AG09309 (cell line): ENCODE measurements around the gene SYT5.

Source experiments
- DNase-seq: peaks from one replicate; pipeline ENCODE4 v3.0.0-alpha.2; 2010; ENCODE audit warnings: low read depth
- H3K4me3 ChIP-seq: 2 replicates; pipeline ENCODE4 v1.5.1; 2011; ENCODE audit warnings: mild to moderate bottlenecking, low read depth, low read length, moderate library complexity; ENCODE audit not compliant: control insufficient read depth
- TF ChIP-seq, protein P1 (sequence below): IDR thresholded peaks from 2 replicates; pipeline ENCODE4 v1.5.1; 2011; ENCODE audit warnings: mild to moderate bottlenecking, low read depth, low read length, inconsistent platforms; ENCODE audit not compliant: insufficient read depth, control insufficient read depth; ENCODE audit errors: missing control alignments

Gene SYT5

DNA sequence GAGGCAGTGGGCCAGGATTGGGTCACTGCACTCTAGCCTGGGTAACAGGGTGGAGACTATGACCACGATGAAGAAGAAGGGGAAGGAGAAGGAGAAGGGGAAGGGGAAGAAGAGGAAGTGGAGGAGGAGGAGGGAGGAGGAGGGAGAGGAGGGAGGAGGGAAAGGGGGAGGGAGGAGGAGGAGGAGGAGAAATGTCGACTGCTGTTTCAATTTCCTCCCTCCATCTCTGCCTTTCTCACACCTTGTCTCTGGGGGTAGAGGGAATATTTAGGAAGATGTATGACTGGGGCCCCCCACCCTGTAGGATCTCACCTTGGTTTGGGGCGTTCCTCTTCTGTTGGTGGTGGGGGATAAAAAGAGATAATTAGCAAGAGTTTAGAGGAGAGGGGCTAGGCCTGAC, 34.9 kb downstream of the SYT5 start:
- no peak for DNase-seq
- H3K4me3 ChIP-seq: no peak overlapping the region
- TF ChIP-seq, protein P1, sequence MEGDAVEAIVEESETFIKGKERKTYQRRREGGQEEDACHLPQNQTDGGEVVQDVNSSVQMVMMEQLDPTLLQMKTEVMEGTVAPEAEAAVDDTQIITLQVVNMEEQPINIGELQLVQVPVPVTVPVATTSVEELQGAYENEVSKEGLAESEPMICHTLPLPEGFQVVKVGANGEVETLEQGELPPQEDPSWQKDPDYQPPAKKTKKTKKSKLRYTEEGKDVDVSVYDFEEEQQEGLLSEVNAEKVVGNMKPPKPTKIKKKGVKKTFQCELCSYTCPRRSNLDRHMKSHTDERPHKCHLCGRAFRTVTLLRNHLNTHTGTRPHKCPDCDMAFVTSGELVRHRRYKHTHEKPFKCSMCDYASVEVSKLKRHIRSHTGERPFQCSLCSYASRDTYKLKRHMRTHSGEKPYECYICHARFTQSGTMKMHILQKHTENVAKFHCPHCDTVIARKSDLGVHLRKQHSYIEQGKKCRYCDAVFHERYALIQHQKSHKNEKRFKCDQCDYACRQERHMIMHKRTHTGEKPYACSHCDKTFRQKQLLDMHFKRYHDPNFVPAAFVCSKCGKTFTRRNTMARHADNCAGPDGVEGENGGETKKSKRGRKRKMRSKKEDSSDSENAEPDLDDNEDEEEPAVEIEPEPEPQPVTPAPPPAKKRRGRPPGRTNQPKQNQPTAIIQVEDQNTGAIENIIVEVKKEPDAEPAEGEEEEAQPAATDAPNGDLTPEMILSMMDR: no peak

DNA sequence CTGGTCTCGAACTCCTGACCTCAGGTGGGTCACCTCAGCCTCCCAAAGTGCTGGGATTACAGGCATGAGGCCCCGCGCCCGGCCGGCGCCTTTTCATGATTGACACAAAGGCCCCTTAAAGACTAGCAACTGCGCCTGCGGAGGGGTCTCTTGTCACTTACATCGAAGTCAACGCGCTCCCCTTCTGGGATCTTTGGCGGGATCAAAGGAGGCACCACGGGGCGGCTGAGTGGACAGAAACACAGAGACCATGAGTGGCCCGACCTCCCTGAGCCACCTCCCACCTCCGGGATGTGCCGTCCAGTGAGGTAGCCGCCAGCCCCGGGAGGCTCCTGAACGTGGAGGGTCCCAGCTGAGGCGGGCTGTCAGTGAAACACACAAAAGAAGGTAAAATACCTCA, 38.4 kb downstream of the SYT5 start:
- TF ChIP-seq, protein P1: no peak
- no peak for DNase-seq
- H3K4me3 ChIP-seq: no peak overlapping the region

DNA sequence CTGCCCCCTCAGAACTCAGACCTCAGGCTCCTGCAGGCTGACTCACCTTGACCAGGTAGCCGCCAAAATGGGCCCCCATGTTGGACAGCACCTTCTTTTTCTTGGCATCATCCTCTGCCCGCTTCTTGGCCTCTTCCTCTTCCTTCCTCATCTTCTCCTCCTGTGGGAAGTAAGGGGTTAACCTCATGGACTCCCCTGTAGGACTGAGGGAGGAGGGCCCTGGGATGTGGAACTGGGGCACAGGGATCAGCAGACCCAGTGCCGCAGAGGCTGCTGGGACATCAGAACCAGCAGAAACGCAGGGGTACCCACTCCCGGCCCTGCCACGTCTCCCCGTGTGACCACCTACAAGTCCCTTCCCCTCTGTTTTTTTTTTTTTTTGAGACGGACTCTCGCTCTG, 42.2 kb downstream of the SYT5 start:
- H3K4me3 ChIP-seq: no peak overlapping the region
- TF ChIP-seq, protein P1: no peak
- no peak for DNase-seq

- TF ChIP-seq, protein P1: no peak
- no peak for DNase-seq
- no peak overlapping the region for H3K4me3 ChIP-seq
Measured at GRCh38 chr19:55136399-55137102, 43.5 kb downstream of the SYT5 start.

GRCh38 chr19:55134736-55135135, 45.4 kb downstream of the SYT5 start:
- DNase-seq: no peak
- H3K4me3 ChIP-seq: no peak overlapping the region
- TF ChIP-seq, protein P1: no peak

- no peak overlapping the region for H3K4me3 ChIP-seq
- DNase-seq: no peak
- TF ChIP-seq, protein P1: no peak
Measured at GRCh38 chr19:55133639-55134444, 46.2 kb downstream of the SYT5 start.
